ENCODE measurements around the gene CSH2. TPM values are rescaled to one million over a fixed set of nuclear protein-coding genes. Genes with fewer than 3 reads are reported as not detected.
A peak's percentile ranks its signal among the peaks of the same experiment; 100 is the strongest.

The CSH2 gene
- total and polyA plus RNA-seq, 9 of the 15 experiments (the other 6 are each of a cell fraction or from before 2014, with no cell fraction given) = not detected

GRCh38 chr17:63823659-63824331 lies 49.7 kb downstream of the CSH2 start:
- intact Hi-C loops (cut with micrococcal nuclease) = no loop called here
- Histone ChIP-seq H2AFZ (ENCODE audit: low read depth, low read length) (no peak overlapping the region), H4K20me1 (replicated peaks; ENCODE audit: control insufficient read depth, insufficient read depth, low read length) (peaks cover 6% of the 10 kb centered on the region; the same call in 1 of the 2 replicates), H3K4me1 (replicated peaks in 1 of 2; ENCODE audit: control insufficient read depth in 2 of 2, insufficient read depth in 2 of 2, low read length in 2 of 2) (peaks cover 0 to 10% of the 10 kb centered on the region in 2 experiments; a peak in 3 of 5 replicates), H3K27ac (ENCODE audit: extremely low read depth, low read depth, low read length) (no peak overlapping the region), H3K36me3 (ENCODE audit: control insufficient read depth, insufficient read depth, low read length) (peaks cover 80% of the 10 kb centered on the region), H3K79me2 (ENCODE audit: control insufficient read depth, insufficient read depth, low read length) (peaks cover 36% of the 10 kb centered on the region), H3K27me3 (ENCODE audit: control insufficient read depth in 2 of 2, insufficient read depth in 2 of 2, low read length in 2 of 2) (no peaks in the 10 kb centered on the region), H3K9me3 (replicated peaks; ENCODE audit: control insufficient read depth, insufficient read depth, low read depth, low read length) (no peaks in the 10 kb centered on the region), H3K9me1 (ENCODE audit: control insufficient read depth, insufficient read depth, low read length) (no peaks in the 10 kb centered on the region), H3K4me2 (ENCODE audit: insufficient read depth, low read length) (no peak overlapping the region), H3K4me3 (no peak overlapping the region), H3K9ac (ENCODE audit: insufficient read depth in 1 of 2, low read depth in 2 of 2, low read length in 2 of 2) (no peak overlapping the region)
- no peak for FAIRE-seq
- ChIA-PET CTCF (ENCODE audit: low intra/inter-chr PET ratio) (no interaction called here), POLR2A (interaction anchor here (0.5 to 2.2 kb wide), 5 partner anchors 8 to 186 kb away, joined by 3 to 6 read pairs (median 5); partner anchors contain the start of genes CCDC47 and DDX42)
- no TSS peak for BruUV-seq (replicated peaks)
- in situ Hi-C loops (cut with MboI) = no loop called here
- no peak for DNase-seq (ENCODE audit: extremely low read depth in 1 of 4, low spot score in 3 of 4)
- TF ChIP-seq RHOXF2B (CRISPR knock-in tag; conservative IDR thresholded peaks at IDR 0.05) (no peak), FOSL1 (tag; conservative IDR thresholded peaks at IDR 0.05) (no peak), ERF (CRISPR knock-in tag; IDR thresholded peaks at IDR 0.05) (no peak), POLR2AphosphoS5 (IDR thresholded peaks at IDR 0.05; ENCODE audit: control insufficient read depth, insufficient read depth, low read depth, low read length) (0 out of 2 replicates have a peak, but pooled peaks have one; percentile 31), SIX5 (IDR thresholded peaks at IDR 0.05; ENCODE audit: borderline replicate concordance in 1 of 2, insufficient read depth in 1 of 2, low read depth in 1 of 2, low read length in 2 of 2) (no peak)
- WGBS (ENCODE audit: insufficient coverage, low coverage, missing lambda C conversion rate) = 92% methylated on average over 11 of the region's 13 CpGs
- ATAC-seq = no peak

Data from K562 (cell line).